GM18873 (cell line): ENCODE results near the gene STK39.

ENCODE experiments used
- ATAC-seq: cut with Tn5 transposase; IDR thresholded peaks from one replicate; pipeline ENCODE4 v1.9.1; 2021; ENCODE audit warnings: mild to moderate bottlenecking, moderate library complexity, moderate number of reproducible peaks; ENCODE audit not compliant: unreplicated experiment, low FRiP score

STK39 gene

GRCh38 chr2:168025487-168026202 is 221.8 kb downstream of the STK39 start:
- no peak for ATAC-seq

DNA sequence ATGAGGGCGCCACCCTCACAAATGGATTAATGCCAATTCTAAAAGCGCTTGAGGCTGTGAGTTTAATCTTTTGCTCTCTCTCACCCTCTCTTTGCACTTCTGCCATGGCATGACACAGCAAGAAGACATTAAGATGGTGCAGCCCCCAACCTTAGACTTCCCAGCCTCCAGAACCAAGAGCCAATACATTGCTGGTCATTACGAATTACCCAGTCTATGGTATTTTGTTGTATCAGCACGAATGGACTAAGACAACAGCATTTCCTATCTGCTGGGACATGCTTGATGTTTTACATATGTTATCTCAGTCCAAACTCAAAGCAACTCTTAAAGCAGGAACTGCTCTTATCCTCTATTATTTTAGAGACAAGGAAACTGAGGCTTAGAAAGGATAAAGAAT is 222.9 kb downstream of the STK39 start:
- no peak for ATAC-seq

DNA sequence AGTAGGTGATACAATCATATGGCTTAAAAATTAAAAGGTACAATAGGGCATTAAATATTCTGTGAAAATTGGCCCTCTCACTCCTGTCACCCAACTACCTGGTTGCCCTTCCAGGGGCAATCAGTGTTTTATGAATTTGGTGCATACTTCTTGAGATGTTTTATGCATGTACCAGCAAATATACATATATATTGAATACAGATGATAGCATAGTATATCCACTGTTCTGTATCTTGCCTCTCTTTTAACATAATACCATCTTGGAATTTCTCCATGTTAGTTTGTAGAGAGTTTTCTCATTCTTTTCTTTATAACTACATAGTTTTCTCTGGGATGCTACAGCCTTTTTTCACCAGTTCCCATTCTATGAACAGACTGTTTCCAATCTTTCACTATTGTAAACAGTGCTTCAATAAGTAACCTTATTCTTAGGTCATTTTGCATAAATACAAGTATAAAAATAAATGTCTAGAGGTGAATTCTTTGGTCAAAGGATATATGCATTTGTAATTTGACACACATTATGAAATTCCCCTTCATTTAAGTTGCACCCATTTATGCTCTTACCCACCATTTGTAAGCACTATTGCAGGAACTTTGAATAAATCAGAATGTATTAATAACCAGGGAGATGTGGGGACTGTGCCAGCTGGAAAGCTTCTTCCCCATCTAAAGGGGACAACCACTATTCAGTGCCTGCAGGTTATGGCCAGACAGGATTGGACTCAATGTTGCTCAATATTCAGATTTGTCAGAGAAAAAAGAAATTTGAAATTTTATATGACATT is 225.4 kb downstream of the STK39 start:
- ATAC-seq: no peak

DNA sequence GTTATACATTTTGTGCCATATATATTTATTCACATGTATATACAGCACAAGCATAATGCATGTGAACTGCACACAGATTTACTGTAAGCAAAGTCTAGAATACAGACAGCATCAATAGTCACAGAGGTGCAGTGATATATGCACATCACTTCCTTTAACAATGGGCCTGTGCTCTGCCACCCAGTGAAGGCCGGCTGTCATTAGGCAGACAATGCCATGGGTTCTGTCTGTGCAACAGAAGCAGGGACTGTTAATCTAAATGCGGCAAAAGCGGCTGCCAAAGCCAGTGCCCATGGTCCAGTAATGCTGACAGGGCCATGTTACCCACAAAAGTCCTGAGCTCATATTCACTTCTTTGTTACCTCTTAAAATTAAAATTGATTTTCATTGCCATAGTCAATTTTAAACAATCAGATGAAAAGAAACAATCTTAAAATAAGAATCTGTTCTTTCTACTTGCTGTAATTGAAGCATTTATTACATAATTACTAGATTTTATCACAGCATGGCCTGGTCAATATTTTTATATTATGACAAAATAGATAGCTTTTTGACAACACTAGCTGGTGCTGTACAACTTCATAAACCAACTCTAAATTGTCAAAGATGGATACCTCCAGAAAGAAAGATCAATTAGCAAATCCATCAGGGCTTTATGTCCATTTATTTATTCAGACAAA is 232.0 kb downstream of the STK39 start:
- ATAC-seq: no peak

- no peak for ATAC-seq
Observed at GRCh38 chr2:168009900-168010299, 237.5 kb downstream of the STK39 start.

DNA sequence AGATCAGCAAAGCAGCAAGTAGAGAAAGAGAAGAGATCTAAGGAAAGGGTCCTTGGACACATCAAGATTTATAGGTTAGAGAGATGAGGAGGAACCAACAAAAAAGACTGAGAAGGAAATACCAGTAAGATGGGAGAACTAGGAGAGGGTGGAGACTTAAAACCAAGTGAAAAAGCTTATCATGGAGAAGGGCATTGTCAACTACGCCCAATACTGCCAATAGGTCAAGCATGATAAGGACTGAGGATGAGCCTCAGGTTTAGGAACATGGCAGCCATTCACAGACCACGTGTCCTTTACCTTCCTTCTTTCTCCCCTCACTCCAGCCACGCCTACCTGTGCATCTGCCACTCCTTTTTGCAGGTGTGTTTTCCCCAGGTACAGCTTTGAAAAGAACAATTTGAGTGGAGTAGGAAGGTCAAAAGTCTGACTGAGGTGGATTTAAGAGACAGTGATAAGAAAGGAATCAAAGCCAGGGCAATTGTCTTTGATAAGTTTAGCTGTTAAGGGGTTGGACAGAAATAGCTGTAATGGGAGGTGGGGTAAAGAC is 238.7 kb downstream of the STK39 start:
- ATAC-seq: no peak

DNA sequence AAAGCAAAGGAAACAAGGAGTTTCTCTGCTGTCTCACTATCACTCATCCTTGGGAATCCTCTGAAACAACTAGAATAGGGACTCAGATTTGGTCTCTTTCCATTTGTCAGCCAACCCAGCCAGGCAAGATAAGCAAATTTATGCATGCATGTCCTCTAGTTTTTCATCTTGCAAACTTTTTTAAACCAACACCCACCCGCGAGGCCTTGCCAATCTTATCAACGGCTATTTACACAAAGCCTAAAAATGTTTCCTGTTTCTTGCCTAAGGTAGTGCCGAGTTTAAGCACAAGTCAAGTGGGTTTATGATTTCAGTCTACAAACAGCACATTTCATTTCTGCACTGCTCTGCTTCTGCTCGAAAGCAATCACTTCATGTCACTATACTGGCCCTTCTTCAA is 240.9 kb downstream of the STK39 start:
- ATAC-seq: no peak

DNA sequence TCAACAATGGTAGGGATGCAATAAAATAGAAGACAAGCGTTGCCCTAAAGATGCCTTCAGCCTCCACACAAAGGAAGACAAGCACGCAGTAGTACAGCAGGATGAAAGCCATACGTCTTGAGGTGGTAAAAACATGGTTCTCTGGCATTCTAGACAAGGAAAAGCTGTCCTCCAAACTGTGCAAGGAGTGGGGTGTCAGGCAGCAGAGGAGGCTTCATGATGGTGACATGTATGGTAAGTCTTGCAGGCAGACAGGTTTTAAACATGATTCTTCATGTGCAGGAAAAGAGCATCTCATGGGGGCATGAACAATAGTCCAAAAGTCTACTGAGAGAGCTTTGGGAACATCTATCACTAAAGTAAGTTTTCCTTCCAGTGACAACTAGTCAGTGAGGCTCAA is 241.8 kb downstream of the STK39 start:
- no peak for ATAC-seq

DNA sequence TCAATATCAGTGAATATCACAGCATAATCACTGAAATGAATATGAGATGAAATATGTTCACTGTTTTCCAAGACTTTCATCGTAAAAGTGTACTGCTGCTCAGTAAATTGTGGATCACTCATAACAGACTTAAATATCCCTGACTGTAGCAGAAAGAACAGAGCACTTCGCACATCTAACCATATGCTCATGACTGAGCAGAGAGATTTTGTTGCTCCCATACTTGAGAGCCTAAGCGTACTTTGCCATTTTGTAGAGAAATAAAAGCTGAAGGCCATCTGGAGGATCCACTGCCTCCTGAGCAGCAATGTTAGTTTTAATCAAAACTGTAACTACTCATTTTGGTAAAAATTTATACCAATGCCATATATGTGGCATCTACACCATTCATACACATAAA is 243.5 kb downstream of the STK39 start:
- ATAC-seq: no peak

DNA sequence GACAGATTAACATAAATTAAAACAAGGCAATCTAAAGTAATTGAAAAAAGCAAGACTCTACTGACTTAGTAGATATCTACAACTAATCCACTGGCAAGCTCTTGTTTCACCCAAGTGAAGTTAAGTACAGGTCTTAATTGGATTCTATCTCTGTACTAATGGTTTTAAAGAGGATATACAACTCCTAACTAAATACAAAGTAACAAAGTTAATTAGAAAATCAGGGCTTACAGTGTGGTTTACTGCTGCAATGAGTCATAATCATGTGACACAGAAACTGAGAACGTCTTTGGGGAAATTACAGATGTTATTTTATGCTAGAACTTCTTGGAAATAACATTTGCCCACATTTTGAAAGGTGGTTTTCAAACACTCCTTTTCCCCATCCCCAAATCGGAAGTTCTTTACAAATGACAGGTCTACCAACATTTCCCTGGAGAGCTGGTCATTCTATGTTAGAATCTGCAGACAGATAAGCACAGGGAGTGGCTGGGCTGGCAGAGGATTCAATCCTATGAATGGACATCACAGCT is 245.3 kb downstream of the STK39 start:
- no peak for ATAC-seq

GRCh38 chr2:167992278-167992677 is 255.1 kb downstream of the STK39 start:
- no peak for ATAC-seq

DNA sequence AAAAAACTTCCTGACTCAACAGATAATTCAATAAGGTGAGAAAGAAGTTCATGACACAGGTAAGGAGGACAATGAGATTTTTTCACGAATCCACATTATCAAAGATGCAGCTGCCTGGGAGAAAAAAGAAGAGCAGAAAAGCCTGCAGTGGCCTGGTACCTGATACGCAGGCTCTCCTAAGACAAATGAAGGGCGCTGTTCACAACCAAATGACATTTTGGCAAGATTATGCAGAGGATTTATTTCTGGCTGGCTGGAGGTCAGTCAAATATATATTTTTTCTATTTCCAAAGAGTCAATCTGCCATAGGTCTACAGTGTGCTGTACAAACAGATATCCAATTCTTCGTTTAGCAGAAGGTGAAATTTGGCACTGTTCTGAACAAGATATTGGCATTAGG is 257.3 kb downstream of the STK39 start:
- ATAC-seq: no peak

- ATAC-seq: no peak
Observed at GRCh38 chr2:167988296-167988695, 259.1 kb downstream of the STK39 start.

DNA sequence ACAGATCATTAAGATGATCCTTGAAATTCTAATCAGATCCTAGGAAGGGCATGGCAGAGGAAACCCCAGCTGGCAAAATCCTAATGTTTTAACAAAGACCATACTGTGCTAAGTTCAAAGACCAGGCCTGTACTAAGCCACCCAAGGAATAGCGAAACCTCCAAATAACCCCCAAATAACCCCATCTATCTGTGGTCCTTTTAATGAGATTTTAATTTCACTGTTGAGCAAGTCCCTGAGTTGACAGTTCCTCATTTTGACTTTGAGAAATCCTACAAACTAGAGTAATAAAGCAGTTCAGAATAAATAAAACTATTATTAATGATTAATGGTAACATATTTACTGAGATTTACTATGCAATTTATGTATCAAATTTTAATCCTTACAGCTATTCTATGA is 259.8 kb downstream of the STK39 start:
- ATAC-seq: no peak

GRCh38 chr2:167987026-167987425 is 260.4 kb downstream of the STK39 start:
- ATAC-seq: no peak

GRCh38 chr2:167986223-167986622 is 261.2 kb downstream of the STK39 start:
- no peak for ATAC-seq

DNA sequence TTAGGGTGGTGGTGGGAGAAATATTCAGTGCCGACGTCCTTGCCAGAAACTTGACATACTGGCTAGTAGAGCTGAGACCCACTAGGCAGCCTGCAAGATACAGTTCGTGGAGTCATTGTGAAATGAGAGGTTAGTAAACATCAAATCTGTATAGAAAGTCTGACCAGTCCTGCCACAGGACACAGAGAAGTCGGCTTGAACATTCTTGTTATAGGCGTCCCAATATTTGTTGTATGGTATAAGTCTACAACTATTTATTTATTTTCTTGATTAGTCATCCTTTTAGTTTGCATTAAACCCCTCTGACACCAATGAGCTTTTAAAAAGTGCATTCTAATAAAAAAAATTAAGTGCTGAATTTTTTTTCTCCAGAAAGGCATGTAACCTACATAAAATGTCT is 265.4 kb downstream of the STK39 start:
- no peak for ATAC-seq

- ATAC-seq: no peak
Observed at GRCh38 chr2:167980439-167980838, 267.0 kb downstream of the STK39 start.

- ATAC-seq: no peak
Observed at GRCh38 chr2:167972746-167973145, 274.6 kb downstream of the STK39 start.

GRCh38 chr2:167972020-167972419 is 275.4 kb downstream of the STK39 start:
- ATAC-seq: no peak
